ENCODE data around the gene SPARC.

Gene SPARC

GRCh38 chr5:151648089-151648488 lies 38.6 kb downstream of the SPARC start:
- no peak overlapping the region for H3K9ac ChIP-seq (ENCODE audit: low read length)
- H3K27ac ChIP-seq (ENCODE audit: low read length): no peak overlapping the region
- H3K4me3 ChIP-seq (ENCODE audit: low read length): no peak overlapping the region
- H3K4me1 ChIP-seq (ENCODE audit: control insufficient read depth, low read depth, low read length): no peaks in the 10 kb centered on the region
- H3K27me3 ChIP-seq (ENCODE audit: control insufficient read depth, insufficient read depth, low read length): no peaks in the 10 kb centered on the region
- H3K9me3 ChIP-seq (ENCODE audit: control insufficient read depth, low read depth, low read length): no peaks in the 10 kb centered on the region
- H3K36me3 ChIP-seq (ENCODE audit: control insufficient read depth, low read depth, low read length): no peaks in the 10 kb centered on the region

- no peak overlapping the region for H3K27ac ChIP-seq (ENCODE audit: low read length)
Observed at GRCh38 chr5:151647320-151647861, 39.3 kb downstream of the SPARC start.

GRCh38 chr5:151646334-151646733 lies 40.4 kb downstream of the SPARC start:
- Histone ChIP-seq H3K4me1 (ENCODE audit: control insufficient read depth, low read depth, low read length) (no peaks in the 10 kb centered on the region), H3K36me3 (ENCODE audit: control insufficient read depth, low read depth, low read length) (no peaks in the 10 kb centered on the region), H3K27me3 (ENCODE audit: control insufficient read depth, insufficient read depth, low read length) (no peaks in the 10 kb centered on the region), H3K9ac (ENCODE audit: low read length) (no peak overlapping the region), H3K27ac (ENCODE audit: low read length) (no peak overlapping the region), H3K4me3 (ENCODE audit: low read length) (no peak overlapping the region), H3K9me3 (ENCODE audit: control insufficient read depth, low read depth, low read length) (no peaks in the 10 kb centered on the region)

More at GRCh38 chr5:151647320-151647861, 39.3 kb downstream of the SPARC start:
- Histone ChIP-seq H3K4me1 (ENCODE audit: control insufficient read depth, low read depth, low read length) (no peaks in the 10 kb centered on the region), H3K9me3 (ENCODE audit: control insufficient read depth, low read depth, low read length) (no peaks in the 10 kb centered on the region), H3K27me3 (ENCODE audit: control insufficient read depth, insufficient read depth, low read length) (no peaks in the 10 kb centered on the region), H3K4me3 (ENCODE audit: low read length) (no peak overlapping the region), H3K9ac (ENCODE audit: low read length) (no peak overlapping the region), H3K36me3 (ENCODE audit: control insufficient read depth, low read depth, low read length) (no peaks in the 10 kb centered on the region)

GRCh38 chr5:151643388-151643787 lies 43.3 kb downstream of the SPARC start:
- H3K27ac ChIP-seq (ENCODE audit: low read length): no peak overlapping the region
- no peak overlapping the region for H3K4me3 ChIP-seq (ENCODE audit: low read length)
- no peaks in the 10 kb centered on the region for H3K27me3 ChIP-seq (ENCODE audit: control insufficient read depth, insufficient read depth, low read length)
- H3K9me3 ChIP-seq (ENCODE audit: control insufficient read depth, low read depth, low read length): no peaks in the 10 kb centered on the region
- no peaks in the 10 kb centered on the region for H3K4me1 ChIP-seq (ENCODE audit: control insufficient read depth, low read depth, low read length)
- no peaks in the 10 kb centered on the region for H3K36me3 ChIP-seq (ENCODE audit: control insufficient read depth, low read depth, low read length)
- H3K9ac ChIP-seq (ENCODE audit: low read length): no peak overlapping the region

GRCh38 chr5:151642472-151643140 lies 44.1 kb downstream of the SPARC start:
- Histone ChIP-seq H3K4me3 (ENCODE audit: low read length) (no peak overlapping the region), H3K27ac (ENCODE audit: low read length) (no peak overlapping the region), H3K9ac (ENCODE audit: low read length) (no peak overlapping the region), H3K27me3 (ENCODE audit: control insufficient read depth, insufficient read depth, low read length) (no peaks in the 10 kb centered on the region), H3K36me3 (ENCODE audit: control insufficient read depth, low read depth, low read length) (no peaks in the 10 kb centered on the region), H3K9me3 (ENCODE audit: control insufficient read depth, low read depth, low read length) (no peaks in the 10 kb centered on the region), H3K4me1 (ENCODE audit: control insufficient read depth, low read depth, low read length) (no peaks in the 10 kb centered on the region)

- H3K27ac ChIP-seq (ENCODE audit: low read length): no peak overlapping the region
- H3K4me3 ChIP-seq (ENCODE audit: low read length): no peak overlapping the region
- H3K27me3 ChIP-seq (ENCODE audit: control insufficient read depth, insufficient read depth, low read length): no peaks in the 10 kb centered on the region
- no peaks in the 10 kb centered on the region for H3K4me1 ChIP-seq (ENCODE audit: control insufficient read depth, low read depth, low read length)
- H3K9me3 ChIP-seq (ENCODE audit: control insufficient read depth, low read depth, low read length): no peaks in the 10 kb centered on the region
- H3K36me3 ChIP-seq (ENCODE audit: control insufficient read depth, low read depth, low read length): no peaks in the 10 kb centered on the region
- no peak overlapping the region for H3K9ac ChIP-seq (ENCODE audit: low read length)
Observed at GRCh38 chr5:151638619-151639018, 48.1 kb downstream of the SPARC start.

GRCh38 chr5:151637676-151638075 lies 49.0 kb downstream of the SPARC start:
- Histone ChIP-seq H3K4me3 (ENCODE audit: low read length) (no peak overlapping the region), H3K9ac (ENCODE audit: low read length) (no peak overlapping the region), H3K36me3 (ENCODE audit: control insufficient read depth, low read depth, low read length) (no peaks in the 10 kb centered on the region), H3K27ac (ENCODE audit: low read length) (no peak overlapping the region), H3K27me3 (ENCODE audit: control insufficient read depth, insufficient read depth, low read length) (no peaks in the 10 kb centered on the region), H3K9me3 (ENCODE audit: control insufficient read depth, low read depth, low read length) (no peaks in the 10 kb centered on the region), H3K4me1 (ENCODE audit: control insufficient read depth, low read depth, low read length) (no peaks in the 10 kb centered on the region)

GRCh38 chr5:151633892-151634291 lies 52.8 kb downstream of the SPARC start:
- H3K27ac ChIP-seq (ENCODE audit: low read length): no peak overlapping the region

GRCh38 chr5:151632941-151633340 lies 53.8 kb downstream of the SPARC start:
- H3K4me1 ChIP-seq (ENCODE audit: control insufficient read depth, low read depth, low read length): no peaks in the 10 kb centered on the region
- H3K9me3 ChIP-seq (ENCODE audit: control insufficient read depth, low read depth, low read length): no peaks in the 10 kb centered on the region
- no peaks in the 10 kb centered on the region for H3K27me3 ChIP-seq (ENCODE audit: control insufficient read depth, insufficient read depth, low read length)
- H3K9ac ChIP-seq (ENCODE audit: low read length): no peak overlapping the region
- no peak overlapping the region for H3K27ac ChIP-seq (ENCODE audit: low read length)
- H3K4me3 ChIP-seq (ENCODE audit: low read length): no peak overlapping the region
- H3K36me3 ChIP-seq (ENCODE audit: control insufficient read depth, low read depth, low read length): no peaks in the 10 kb centered on the region

More at GRCh38 chr5:151633892-151634291, 52.8 kb downstream of the SPARC start:
- no peaks in the 10 kb centered on the region for H3K4me1 ChIP-seq (ENCODE audit: control insufficient read depth, low read depth, low read length)
- no peaks in the 10 kb centered on the region for H3K27me3 ChIP-seq (ENCODE audit: control insufficient read depth, insufficient read depth, low read length)
- no peaks in the 10 kb centered on the region for H3K9me3 ChIP-seq (ENCODE audit: control insufficient read depth, low read depth, low read length)
- no peak overlapping the region for H3K9ac ChIP-seq (ENCODE audit: low read length)
- H3K4me3 ChIP-seq (ENCODE audit: low read length): no peak overlapping the region
- H3K36me3 ChIP-seq (ENCODE audit: control insufficient read depth, low read depth, low read length): no peaks in the 10 kb centered on the region

GRCh38 chr5:151632524-151632923 lies 54.2 kb downstream of the SPARC start:
- no peak overlapping the region for H3K9ac ChIP-seq (ENCODE audit: low read length)

GRCh38 chr5:151631941-151632340 lies 54.8 kb downstream of the SPARC start:
- no peaks in the 10 kb centered on the region for H3K4me1 ChIP-seq (ENCODE audit: control insufficient read depth, low read depth, low read length)
- no peaks in the 10 kb centered on the region for H3K36me3 ChIP-seq (ENCODE audit: control insufficient read depth, low read depth, low read length)
- no peak overlapping the region for H3K4me3 ChIP-seq (ENCODE audit: low read length)
- no peak overlapping the region for H3K27ac ChIP-seq (ENCODE audit: low read length)
- H3K9me3 ChIP-seq (ENCODE audit: control insufficient read depth, low read depth, low read length): no peaks in the 10 kb centered on the region
- no peak overlapping the region for H3K9ac ChIP-seq (ENCODE audit: low read length)
- H3K27me3 ChIP-seq (ENCODE audit: control insufficient read depth, insufficient read depth, low read length): no peaks in the 10 kb centered on the region

More at GRCh38 chr5:151632524-151632923, 54.2 kb downstream of the SPARC start:
- Histone ChIP-seq H3K9me3 (ENCODE audit: control insufficient read depth, low read depth, low read length) (no peaks in the 10 kb centered on the region), H3K4me1 (ENCODE audit: control insufficient read depth, low read depth, low read length) (no peaks in the 10 kb centered on the region), H3K27me3 (ENCODE audit: control insufficient read depth, insufficient read depth, low read length) (no peaks in the 10 kb centered on the region), H3K27ac (ENCODE audit: low read length) (no peak overlapping the region), H3K36me3 (ENCODE audit: control insufficient read depth, low read depth, low read length) (no peaks in the 10 kb centered on the region), H3K4me3 (ENCODE audit: low read length) (no peak overlapping the region)

GRCh38 chr5:151630088-151630487 lies 56.6 kb downstream of the SPARC start:
- Histone ChIP-seq H3K9ac (ENCODE audit: low read length) (no peak overlapping the region), H3K4me3 (ENCODE audit: low read length) (no peak overlapping the region), H3K4me1 (ENCODE audit: control insufficient read depth, low read depth, low read length) (no peaks in the 10 kb centered on the region), H3K27me3 (ENCODE audit: control insufficient read depth, insufficient read depth, low read length) (no peaks in the 10 kb centered on the region), H3K27ac (ENCODE audit: low read length) (no peak overlapping the region), H3K36me3 (ENCODE audit: control insufficient read depth, low read depth, low read length) (no peaks in the 10 kb centered on the region), H3K9me3 (ENCODE audit: control insufficient read depth, low read depth, low read length) (no peaks in the 10 kb centered on the region)

All from iPS-18a (cell line).